Fibroblast of the conjunctiva (primary cell): Measurements from ENCODE around the gene RPP14.
A peak's percentile ranks its signal among the peaks of the same experiment; 100 is the strongest.

ENCODE experiments used
- DNase-seq: peaks from one replicate; pipeline ENCODE4 v3.0.0-alpha.2; 2010; ENCODE audit warnings: low read depth

The RPP14 gene

DNA sequence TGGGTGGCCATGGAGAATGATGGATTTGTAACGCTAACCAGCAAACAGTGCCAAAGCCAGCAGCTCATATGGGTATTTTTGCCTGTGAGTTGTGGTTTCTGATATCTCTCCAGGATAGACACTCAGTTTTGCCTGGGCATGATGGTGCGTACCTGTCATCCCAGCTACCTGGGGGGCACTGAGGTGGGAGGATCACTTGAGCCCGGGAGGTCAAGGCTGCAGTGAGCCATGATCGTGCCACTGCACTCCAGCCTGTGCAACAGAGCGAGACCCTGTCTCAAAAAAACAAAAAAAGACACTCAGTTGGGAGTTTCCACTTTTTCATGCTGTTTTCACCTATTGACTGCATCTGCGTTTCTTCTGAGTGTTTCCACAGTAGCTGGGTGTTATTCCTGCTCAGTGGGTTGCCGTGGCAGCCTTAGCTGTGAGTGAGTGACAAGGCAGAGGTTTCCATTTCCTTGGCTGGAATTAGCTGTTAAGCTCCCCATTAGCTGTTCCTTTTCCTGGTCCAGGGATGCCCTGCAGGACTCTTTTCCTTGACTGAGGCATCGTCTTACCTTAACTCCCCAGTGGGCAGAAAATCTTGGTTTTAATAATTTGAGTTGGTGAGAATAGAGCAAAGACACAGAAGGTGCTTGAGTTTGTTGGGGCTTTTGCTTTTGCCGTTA, 14.2 kb upstream of the RPP14 start:
- DNase-seq = no peak

DNA sequence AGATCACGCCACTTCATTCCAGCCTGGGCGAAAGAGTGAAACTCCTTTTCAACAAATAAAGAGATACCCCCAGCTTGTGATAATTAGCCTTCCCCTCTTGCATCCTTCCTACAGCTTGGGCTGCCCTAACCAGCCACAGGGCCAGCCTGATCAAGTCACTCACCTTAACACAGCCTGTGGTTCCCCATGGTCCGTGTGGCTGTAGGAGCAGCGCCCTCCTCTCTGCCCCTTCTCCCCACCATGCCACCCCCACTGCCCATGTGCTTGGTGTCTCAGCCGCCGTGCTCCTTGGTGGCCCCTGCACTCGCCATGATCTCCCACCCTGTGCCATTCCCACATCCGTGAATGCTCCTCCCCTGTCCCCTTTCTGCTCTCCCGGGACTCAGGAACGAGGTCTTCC, 13.2 kb upstream of the RPP14 start:
- no peak for DNase-seq

DNA sequence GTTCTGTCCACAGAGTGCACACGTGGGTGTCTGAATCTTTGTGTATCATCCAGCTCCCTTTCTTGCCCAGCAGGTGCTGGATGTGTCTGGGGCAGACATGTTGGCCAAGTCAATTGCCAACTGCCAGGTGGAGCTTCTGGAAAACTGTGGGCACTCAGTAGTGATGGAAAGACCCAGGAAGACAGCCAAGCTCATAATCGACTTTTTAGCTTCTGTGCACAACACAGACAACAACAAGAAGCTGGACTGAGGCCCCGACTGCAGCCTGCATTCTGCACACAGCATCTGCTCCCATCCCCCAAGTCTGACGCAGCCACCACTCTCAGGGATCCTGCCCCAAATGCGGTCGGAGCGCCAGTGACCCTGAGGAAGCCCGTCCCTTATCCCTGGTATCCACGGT, 12.5 kb upstream of the RPP14 start:
- DNase-seq = no peak

DNA sequence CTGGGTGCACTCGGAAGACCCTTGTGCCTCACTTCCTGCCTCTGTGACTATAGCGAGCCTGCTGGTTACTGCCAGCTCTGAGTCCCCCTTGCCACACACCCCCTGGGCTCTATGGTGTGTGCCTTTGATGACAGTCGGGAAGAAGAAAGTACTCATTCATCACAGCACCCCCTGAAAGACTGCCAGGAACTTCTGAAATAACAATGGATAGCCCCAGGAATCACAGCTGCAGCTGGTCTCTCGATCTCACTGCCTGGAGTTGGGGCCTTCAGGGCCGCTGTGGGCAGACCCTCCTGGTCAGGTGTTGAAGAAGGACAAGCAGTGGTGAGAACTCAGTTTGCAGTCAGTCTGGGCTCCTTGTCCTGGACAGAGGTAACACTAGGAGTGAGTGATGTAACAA, 9.8 kb upstream of the RPP14 start:
- DNase-seq = no peak

DNA sequence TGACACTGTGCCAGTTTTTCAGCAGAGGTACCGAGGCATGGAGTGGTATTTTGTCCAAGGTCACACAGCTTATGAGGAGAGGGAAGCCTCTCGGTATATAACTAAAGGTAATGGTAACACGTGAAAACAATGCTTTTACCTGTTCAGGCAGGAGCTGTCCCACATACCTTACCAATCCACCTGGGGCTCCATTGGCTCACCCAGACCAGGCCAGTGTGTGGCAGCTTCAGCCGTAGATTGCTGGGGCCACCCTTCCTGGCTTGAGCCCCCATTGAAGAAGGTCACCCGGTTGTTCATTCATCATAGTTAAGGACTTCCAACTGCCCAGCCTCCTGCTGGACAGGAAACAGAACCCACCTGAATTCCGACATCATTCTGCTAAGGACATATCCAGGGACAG, 9.2 kb upstream of the RPP14 start:
- no peak for DNase-seq

DNA sequence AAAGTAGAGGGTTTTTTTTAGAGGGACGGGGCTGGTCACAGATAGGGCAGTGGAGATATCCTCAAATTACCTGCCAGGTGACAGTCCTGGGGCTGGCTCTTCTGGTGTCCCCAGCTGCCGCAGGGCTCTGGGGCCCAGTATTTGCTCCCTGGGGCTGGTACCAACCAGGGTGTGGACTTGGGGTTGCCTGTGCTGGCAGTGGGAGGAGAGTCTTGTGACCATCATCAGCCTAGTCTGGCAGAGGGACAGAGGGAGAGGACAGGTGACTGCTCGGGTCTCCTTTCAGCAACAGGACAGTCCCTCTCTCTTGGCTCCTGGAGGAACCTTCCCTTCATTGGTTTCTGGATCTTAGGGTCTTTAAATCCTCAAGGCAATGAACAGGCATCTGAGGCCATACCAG, 7.9 kb upstream of the RPP14 start:
- DNase-seq = no peak

DNA sequence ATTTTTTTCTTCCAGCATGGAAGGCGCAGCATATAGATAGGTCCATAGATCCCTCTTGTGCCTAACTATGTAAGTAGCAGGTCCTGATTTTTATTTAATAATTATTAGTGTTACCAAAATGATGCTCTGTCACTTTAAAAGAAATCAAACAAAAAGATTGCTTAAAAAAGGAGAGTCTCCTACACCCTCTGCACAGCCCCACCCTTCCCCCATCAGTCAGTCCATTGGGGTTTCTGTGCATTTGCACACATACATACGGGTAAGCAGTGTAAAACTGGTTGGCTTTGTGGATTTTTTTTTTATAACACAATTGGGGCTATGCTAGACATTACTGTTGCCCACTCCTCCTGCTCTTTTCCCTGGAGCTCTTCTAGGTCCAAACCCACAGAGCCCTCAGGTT, 7.0 kb upstream of the RPP14 start:
- no peak for DNase-seq

DNA sequence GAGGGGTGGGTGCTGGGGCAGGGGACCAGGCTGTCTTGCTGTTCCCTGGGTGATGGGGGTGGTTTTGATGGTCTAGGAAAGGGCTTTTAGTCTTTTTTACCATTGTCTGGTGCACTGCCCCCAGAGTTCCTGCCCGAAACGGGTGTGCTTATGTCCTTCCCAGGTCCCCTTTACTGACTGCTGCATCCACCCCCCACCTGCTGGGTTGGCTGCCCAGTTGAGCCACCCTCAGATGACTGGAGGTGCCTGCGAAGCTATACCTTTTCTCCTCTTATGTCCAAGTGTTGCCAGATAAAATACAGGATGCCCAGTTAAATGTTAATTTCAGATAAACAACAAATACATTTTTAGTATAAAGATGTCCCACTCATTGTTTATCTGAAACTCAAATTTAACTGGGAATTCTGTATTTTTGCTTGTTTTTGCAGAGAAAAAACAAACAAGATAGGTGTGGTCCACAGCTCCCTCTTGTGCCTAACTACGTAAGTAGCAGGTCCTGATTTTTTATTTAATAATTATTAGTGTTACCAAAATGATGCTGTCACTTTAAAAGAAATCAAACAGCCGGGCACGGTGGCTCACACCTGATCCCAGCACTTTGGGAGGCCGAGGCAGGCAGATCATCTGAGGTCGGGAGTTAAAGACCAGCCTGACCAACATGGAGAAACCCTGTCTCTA, 6.1 kb upstream of the RPP14 start:
- DNase-seq = peak; percentile 72

DNA sequence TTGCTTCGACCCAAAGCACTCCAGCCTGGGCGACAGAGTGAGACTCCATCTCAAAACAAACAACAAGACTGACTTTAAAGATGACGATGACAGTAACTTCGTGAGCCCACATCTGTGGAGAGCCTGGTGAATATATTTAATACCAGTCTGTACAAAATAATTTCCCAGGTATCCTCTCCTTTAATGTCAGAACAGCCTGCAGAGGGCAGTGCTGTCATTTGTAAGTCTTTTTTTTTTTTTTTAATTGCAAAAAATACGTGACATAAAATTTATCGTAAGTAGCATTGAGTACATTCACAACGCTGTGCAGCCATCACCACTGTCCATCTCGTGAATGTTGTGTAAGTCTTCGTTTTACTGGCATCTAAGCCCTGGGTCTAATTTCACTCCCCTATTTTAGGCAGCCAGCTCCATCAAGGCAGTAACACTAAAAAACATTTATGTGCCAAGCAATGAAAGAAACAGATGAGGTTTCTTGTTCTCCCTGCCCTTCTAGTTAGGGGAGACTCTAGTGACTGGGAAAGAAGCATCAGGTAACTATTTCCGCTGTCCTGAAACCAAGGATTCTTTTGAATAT, 1.7 kb downstream of the RPP14 start:
- DNase-seq = peak; percentile 75

DNA sequence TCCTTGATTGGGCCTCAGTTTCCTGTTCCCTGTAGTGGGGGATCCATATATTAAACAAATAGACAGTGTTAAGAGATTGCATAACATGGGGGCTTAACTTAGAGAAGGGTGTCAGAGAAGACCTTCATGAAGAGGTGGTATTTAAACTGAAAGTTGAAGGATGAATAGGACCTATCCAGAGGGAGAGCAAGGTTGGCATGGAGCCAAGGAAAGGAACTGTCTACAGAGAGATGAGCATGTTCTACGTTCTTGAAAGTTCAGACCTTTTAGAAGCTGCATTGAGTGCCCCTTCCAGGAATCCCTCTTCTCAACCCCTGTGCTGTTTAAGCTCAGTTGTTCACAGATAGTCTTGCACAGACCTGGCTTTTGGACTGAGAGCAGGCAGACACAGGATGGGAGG, 2.7 kb downstream of the RPP14 start:
- DNase-seq = no peak

DNA sequence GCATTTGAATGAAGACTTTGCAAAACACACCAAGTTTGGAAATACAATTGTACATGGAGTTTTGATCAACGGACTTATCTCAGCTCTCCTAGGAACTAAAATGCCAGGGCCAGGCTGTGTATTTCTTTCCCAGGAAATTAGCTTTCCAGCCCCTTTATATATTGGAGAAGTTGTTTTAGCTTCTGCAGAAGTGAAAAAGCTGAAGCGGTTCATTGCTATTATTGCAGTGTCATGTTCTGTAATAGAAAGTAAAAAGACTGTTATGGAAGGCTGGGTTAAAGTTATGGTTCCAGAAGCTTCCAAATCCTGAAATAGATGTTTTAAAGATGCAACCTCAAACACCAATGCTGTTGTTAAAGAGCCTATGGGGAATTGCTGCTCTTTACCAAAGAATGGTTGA, 11.8 kb downstream of the RPP14 start:
- DNase-seq = no peak

DNA sequence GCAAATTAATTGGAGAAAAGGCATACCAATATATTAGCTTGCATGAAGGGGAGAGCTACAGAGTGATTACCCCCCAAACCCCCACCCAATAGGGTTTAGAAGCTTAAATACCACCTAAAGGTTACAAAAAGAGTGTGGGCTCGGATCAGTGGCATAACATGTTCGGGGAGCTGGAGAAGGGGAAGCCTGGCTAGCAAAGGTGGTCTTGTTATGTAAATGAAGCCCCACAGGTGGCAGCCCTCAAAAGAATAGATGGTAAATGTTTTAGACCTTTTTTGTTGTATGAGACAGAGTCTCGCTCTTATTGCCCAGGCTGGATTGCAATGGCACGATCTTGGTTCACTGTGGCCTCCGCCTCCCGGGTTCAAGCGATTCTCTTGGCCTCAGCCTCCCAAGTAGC, 15.7 kb downstream of the RPP14 start:
- DNase-seq = no peak

DNA sequence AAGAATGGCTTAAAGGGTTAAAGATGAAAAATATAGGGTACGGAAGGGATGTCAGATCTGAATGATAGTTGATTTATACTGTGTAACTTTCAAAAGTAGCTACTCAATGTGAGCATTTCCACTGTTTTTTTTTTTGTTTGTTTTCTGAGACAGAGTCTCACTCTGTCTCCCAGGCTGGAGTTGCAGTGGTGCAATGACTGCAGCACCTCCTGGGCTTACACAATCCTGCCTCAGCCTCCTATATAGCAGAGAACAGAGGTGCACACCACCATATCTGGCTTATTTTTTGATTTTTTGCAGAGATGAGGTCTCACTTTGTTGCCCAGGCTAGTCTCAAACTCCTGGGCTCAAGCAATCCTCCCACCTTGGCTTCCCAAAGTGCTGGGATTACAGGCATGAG, 16.7 kb downstream of the RPP14 start:
- DNase-seq = no peak

DNA sequence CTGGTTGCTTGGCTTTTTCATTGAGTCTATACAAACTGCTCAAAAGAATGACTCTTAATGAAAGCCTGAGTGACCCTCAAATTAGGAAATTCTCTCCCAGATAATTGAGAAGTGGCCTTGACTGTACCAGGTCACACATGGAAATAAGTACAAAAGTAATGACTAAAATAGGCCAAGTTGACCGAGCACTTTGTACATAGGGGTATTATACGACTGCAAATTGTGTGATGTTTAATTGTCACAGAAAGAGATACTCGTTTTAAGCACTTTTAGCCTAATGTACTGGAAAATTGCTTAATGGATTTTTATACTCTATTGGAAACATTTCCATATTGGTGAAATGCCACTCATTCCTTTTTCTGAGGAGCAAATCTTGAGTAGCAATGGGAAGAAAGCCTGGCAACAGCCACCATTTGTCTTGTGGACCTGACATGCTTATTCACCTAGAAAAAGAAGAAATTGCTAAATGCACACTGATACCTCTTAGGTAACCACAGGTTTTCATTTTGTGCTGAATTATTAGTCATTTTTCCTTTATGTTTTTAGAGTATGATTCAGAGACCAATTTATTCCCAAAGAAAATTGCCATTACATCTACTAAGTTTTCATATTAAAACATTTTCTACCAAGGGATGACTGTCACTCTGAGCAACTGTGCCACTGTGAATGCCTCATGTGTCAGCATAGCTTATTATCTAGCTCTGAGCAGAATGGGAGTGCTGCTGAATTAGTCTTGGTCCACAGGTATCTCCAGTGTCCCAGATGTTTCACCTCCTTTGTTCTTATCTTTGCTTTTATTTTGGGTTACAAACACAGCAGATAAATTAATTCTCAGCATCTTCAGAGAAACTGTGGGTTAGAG, 17.7 kb downstream of the RPP14 start:
- no peak for DNase-seq

DNA sequence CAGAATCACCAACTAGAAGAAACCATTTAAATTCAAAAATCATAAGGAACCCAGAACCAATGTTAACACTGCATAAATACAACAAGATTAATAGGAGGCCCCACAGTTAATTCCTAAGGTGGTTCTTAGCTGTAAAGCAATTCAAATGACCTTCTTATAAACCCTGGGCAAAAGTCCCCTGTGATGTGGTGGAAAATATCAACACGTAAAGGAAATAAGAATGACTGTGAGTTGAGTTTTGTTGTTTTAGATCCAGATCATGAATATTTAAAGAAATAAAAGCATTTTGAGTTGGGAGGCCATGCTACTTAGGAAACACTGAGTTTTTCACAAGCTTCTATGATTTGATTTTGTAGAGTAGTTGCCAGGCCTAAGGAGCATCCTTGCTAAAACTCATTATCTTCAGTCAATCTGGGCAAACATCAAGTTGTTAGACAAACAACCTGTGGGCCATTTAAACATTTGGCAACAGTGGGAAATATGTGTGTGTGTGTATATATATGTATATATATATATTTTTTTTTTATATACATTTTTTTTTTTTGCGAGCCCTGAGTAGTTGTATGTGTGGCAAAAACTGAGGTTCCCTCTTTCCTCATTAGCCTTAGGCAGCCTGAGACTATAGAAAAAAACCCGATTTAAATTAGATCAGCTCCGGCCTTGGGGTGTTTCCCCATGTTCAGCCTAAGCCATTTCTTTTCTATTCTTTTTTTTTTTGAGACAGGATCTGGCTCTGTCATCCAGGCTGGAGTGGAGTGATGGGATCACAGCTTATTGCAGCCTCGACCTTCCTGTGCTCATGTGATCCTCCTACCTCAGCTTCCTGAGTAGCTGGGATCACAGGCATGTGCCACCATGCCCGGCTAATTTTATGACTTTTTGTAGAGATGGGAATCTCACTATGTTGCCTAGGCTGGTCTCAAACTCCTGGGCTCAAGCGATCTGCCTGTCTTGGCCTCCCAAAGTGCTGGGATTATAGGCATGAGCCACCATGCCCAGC, 18.6 kb downstream of the RPP14 start:
- no peak for DNase-seq

DNA sequence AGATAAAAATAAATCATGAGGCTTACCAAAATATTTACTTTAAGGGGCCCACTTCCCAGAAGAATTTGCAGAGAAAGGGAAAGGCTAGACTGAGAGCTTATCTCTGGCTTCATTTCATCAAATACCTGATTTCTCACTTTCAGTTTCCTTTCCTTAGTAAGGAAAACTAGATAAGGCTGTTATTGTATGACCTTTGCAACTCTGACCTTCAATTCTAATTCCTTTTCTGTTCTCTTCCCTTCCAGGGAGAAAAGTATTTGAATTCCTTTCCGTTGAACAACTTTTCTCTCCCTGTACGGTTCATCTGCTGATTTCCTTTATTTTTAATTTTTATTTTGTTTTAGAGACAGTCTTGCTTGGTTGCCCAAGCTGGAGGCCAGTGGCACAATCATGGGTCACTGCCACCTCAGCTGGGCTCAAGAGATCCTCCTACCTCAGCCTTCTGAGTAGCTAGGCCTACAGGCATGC, 19.5 kb downstream of the RPP14 start:
- DNase-seq = no peak

DNA sequence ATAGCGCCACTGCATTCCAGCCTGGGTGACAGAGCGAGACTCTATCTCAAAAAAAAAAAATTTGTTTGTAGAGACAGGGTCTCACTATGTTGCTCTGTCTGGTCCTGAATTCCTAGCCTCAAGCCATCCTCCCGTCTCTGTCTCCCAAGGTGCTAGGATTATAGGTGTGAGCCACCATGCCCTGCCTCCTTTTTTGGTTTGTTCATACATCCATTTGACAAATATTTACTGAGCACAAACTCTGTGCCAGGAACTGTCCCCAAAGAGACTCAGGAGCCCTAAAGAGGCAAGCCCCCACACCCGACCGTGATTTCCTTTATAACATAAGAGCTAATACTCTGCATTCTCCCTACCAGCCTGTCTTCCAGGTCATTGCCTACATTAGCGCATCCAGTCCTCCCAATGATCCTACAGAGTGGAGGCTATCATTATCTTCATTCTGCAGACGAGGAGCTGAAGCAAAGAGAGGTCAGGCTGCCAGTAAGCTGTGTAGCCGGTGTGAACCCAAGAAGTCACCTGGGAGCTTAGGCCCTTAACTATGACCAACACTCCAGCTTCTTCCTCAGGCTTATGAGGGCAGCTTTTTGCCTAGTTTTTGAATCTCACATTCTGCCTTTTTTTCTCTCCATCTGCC, 20.3 kb downstream of the RPP14 start:
- DNase-seq = no peak

DNA sequence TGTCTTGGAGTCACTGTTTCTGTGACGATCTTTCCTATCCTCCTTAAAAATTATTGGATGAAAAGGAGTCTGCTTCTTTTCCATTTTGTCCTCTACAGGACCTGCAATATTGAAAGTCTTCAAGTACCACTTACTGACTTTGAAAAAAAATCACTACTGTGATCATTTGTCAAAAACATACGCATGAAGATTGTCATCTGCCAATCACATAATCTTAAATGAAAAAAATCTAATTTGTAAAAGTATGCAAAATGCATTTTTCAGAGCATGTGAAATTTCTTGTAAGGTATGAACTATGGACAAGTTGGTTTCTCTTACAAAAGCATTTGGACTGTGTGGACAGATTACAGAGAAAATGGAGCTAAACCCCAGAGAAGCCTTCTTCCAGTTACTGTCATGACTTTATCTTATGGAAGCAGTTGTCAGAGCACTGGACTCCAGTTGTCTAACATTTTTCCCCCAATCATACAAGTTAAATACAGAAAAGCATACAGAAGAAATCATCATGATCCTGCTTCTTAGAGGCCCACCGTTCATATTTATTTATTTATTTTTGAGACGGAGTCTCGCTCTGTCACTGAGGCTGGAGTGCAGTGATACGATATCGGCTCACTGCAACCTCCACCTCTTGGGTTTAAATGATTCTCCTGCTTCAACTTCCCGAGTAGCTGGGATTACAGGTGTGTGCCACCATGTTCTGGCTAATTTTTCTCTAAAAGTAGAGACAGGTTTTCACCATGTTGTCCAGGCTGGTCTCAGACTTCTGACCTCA, 23.3 kb downstream of the RPP14 start:
- DNase-seq = no peak

DNA sequence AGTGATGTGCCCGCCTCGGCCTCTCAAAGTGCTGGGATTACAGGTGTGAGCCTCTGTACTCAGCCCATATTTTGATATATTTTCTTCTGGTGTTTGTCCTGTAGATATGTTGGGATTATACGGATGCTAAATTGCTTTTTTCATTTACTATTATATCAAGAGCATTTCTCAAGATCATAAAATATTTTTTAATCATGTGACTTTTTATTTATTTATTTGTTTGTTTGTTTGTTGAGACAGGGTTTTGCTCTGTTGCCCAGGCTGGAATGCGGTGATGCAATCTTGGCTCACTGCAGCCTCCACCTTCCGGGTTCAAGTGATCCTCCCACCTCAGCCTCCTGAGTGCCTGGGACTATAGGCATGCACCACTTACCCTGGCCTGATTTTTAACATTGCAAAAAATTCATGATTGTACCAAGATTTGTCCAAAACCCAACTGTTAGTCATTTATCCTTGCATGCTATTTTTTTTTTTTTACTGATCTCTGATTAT, 23.9 kb downstream of the RPP14 start:
- no peak for DNase-seq

DNA sequence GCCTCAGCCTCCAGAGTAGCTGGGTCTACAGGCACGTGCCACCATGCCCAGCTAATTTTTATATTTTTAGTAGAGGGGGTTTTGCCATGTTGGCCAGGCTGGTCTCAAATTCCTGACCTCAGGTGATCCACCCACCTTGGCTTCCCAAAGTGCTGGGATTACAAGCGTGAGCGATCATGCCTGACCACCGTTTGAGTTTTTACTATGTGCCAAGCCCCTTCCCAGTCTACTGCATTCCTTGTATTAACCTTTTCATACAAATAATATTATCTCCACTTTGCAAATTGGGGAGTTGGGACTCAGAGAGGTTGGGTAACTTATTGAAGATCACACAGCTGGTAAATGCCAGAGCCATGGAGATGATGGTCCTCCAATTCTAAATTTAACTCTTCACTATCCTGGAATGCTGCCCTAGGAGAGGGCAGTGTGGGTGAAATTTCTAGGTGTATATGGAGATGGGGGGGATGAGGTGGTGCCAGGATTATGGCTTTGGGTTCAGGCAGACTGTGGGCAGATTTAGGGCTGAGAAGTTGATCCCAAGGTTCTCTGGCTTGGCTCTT, 25.6 kb downstream of the RPP14 start:
- DNase-seq = no peak
